GM21526 (cell line): ENCODE data around the gene GAR1.
"Not testable (repeated sequence)": the region's sequence is repeated elsewhere in the genome, so short reads cannot be mapped to it uniquely, and the experiment has no call there.

ENCODE experiments used
- ATAC-seq: cut with Tn5 transposase; IDR thresholded peaks from one replicate; pipeline ENCODE4 v1.9.1; 2021; ENCODE audit warnings: moderate library complexity; ENCODE audit not compliant: unreplicated experiment, low FRiP score

Gene GAR1

GRCh38 chr4:109836985-109837384 is 21.4 kb downstream of the GAR1 start:
- ATAC-seq: no peak

- ATAC-seq: no peak
These were observed 31.0 kb downstream of the GAR1 start for GRCh38 chr4:109846395-109847098.

GRCh38 chr4:109847896-109848442 is 32.4 kb downstream of the GAR1 start, which contains the start of gene LRIT3:
Gene LRIT3 (plus strand): TSS chr4:109848107. CDS start chr4:109848202, 95 bp downstream.
- no peak for ATAC-seq

GRCh38 chr4:109848501-109848900 is 32.9 kb downstream of the GAR1 start:
- no peak for ATAC-seq

- ATAC-seq: no peak
These were observed 35.0 kb downstream of the GAR1 start for GRCh38 chr4:109850601-109851000.

- not testable (repeated sequence) for ATAC-seq
These were observed 44.1 kb downstream of the GAR1 start for GRCh38 chr4:109859426-109860300.

- ATAC-seq: no peak
These were observed 45.7 kb downstream of the GAR1 start for GRCh38 chr4:109861271-109861670.

GRCh38 chr4:109861916-109862511 is 46.5 kb downstream of the GAR1 start:
- ATAC-seq: no peak

GRCh38 chr4:109864134-109864533 is 48.6 kb downstream of the GAR1 start:
- no peak for ATAC-seq

- ATAC-seq: no peak
These were observed 54.5 kb downstream of the GAR1 start for GRCh38 chr4:109870061-109870460.

GRCh38 chr4:109872065-109872464 is 56.5 kb downstream of the GAR1 start:
- ATAC-seq: no peak

- ATAC-seq: no peak
These were observed 57.5 kb downstream of the GAR1 start for GRCh38 chr4:109872950-109873656.

- no peak for ATAC-seq
These were observed 58.4 kb downstream of the GAR1 start for GRCh38 chr4:109873791-109874514.
